SU-DHL-6 (cell line): ENCODE data around the gene TAF1C.

ENCODE experiments used
- H2AFZ ChIP-seq: fragments of 200-600 bp; sonication (generic); 2 replicates; pipeline ENCODE4 v1.6.1; 2014; ENCODE audit warnings: low read depth, mild to moderate bottlenecking, moderate library complexity, mixed read lengths, antibody characterized with exemption, low read length; ENCODE audit not compliant: severe bottlenecking
- H3F3A ChIP-seq: fragments of 200-600 bp; shearing (Covaris generic); 2 replicates; pipeline ENCODE4 v1.6.0; 2016; ENCODE audit warnings: antibody characterized with exemption, mild to moderate bottlenecking; ENCODE audit not compliant: insufficient read depth
- H3K27ac ChIP-seq: fragments of 200-600 bp; sonication (generic); 2 replicates; pipeline ENCODE4 v1.5.1; 2016; ENCODE audit warnings: low read depth, mild to moderate bottlenecking, low read length, moderate library complexity, mixed read lengths
- H3K27me3 ChIP-seq: fragments of 200-600 bp; sonication (generic), shearing (Covaris generic); 2 replicates; pipeline ENCODE4 v1.6.0; 2014; ENCODE audit warnings: mild to moderate bottlenecking, low read length
- H3K36me3 ChIP-seq: fragments of 200-600 bp; sonication (generic); 2 replicates; pipeline ENCODE4 v1.6.1; 2014; ENCODE audit warnings: mild to moderate bottlenecking, low read length, mixed read lengths
- H3K4me2 ChIP-seq: fragments of 300-600, 200-600 bp; shearing (Covaris generic), sonication (generic); 2 replicates; pipeline ENCODE4 v1.6.0; 2014; ENCODE audit warnings: low read length, low read depth, mild to moderate bottlenecking; ENCODE audit not compliant: poor library complexity, severe bottlenecking
- H3K4me3 ChIP-seq: fragments of 200-600 bp; sonication (generic); 2 replicates; pipeline ENCODE4 v1.5.1; 2014; ENCODE audit warnings: antibody characterized with exemption, low read length, mild to moderate bottlenecking, mixed read lengths; ENCODE audit not compliant: insufficient read depth, poor library complexity, severe bottlenecking
- H3K79me2 ChIP-seq: fragments of 200-600 bp; sonication (generic); 2 replicates; pipeline ENCODE4 v1.6.1; 2014; ENCODE audit warnings: mild to moderate bottlenecking, low read length, moderate library complexity; ENCODE audit not compliant: insufficient read depth
- H3K9ac ChIP-seq: fragments of 200-600 bp; sonication (generic); 2 replicates; pipeline ENCODE4 v1.7.0; 2014; ENCODE audit warnings: mild to moderate bottlenecking, low read length
- H3K9me2 ChIP-seq: fragments of 200-600 bp; sonication (generic); replicated peaks from 2 replicates; pipeline ENCODE4 v1.6.1; 2014; ENCODE audit warnings: low read length; ENCODE audit not compliant: insufficient read depth
- H3K9me3 ChIP-seq: fragments of 200-600 bp; sonication (generic); 2 replicates; pipeline ENCODE4 v1.6.1; 2014; ENCODE audit warnings: low read length, mixed read lengths; ENCODE audit not compliant: insufficient read depth
- H4K20me1 ChIP-seq: fragments of 200-600 bp; sonication (generic); 2 replicates; pipeline ENCODE4 v1.6.1; 2014; ENCODE audit warnings: low read depth, mild to moderate bottlenecking, antibody characterized with exemption, low read length, moderate library complexity, mixed read lengths
- EZH2phosphoT487 ChIP-seq: fragments of 200-600 bp; sonication (generic), shearing (Covaris generic); conservative IDR thresholded peaks from 2 replicates; pipeline ENCODE4 v1.6.1; 2018; ENCODE audit warnings: mild to moderate bottlenecking, antibody characterized with exemption, low read length, moderate library complexity, mixed read lengths
- TF ChIP-seq, protein P1 (sequence below): fragments of 200-600 bp; sonication (generic); IDR thresholded peaks from one replicate; pipeline ENCODE4 v1.5.1; 2017; ENCODE audit warnings: antibody characterized with exemption, mild to moderate bottlenecking, low read length, moderate library complexity; ENCODE audit not compliant: insufficient read depth, poor library complexity, severe bottlenecking

TAF1C gene

DNA sequence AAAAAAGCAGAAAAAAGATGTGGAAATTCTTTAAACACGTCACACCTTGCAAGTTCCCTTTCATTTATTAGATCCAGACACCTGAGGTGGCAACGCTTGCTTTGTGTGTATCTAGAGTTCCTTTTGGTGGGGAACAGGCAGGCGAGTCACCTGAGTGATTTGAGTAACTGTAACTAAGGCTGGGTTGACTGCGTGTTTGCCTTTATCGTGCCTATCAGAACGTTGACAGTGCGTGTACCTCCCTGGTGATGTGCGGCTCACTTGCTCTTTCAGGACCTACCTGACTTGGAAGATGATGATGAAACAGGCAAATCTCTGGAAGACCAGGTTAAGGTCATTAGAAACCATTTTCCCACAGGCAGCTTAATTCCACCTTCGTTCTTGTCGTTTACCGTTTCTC, 12.5 kb downstream of the TAF1C start:
- no peaks in the 10 kb centered on the region for H3K9me2 ChIP-seq
- no peaks in the 10 kb centered on the region for H4K20me1 ChIP-seq
- no peak overlapping the region for H3K4me2 ChIP-seq
- TF ChIP-seq, protein P1, sequence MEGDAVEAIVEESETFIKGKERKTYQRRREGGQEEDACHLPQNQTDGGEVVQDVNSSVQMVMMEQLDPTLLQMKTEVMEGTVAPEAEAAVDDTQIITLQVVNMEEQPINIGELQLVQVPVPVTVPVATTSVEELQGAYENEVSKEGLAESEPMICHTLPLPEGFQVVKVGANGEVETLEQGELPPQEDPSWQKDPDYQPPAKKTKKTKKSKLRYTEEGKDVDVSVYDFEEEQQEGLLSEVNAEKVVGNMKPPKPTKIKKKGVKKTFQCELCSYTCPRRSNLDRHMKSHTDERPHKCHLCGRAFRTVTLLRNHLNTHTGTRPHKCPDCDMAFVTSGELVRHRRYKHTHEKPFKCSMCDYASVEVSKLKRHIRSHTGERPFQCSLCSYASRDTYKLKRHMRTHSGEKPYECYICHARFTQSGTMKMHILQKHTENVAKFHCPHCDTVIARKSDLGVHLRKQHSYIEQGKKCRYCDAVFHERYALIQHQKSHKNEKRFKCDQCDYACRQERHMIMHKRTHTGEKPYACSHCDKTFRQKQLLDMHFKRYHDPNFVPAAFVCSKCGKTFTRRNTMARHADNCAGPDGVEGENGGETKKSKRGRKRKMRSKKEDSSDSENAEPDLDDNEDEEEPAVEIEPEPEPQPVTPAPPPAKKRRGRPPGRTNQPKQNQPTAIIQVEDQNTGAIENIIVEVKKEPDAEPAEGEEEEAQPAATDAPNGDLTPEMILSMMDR, result no peak
- TF ChIP-seq EZH2phosphoT487, result no peak
- H3K4me3 ChIP-seq, result no peak overlapping the region
- H3K79me2 ChIP-seq, result no peaks in the 10 kb centered on the region
- H3K9me3 ChIP-seq, result no peaks in the 10 kb centered on the region
- H3K27me3 ChIP-seq, result no peaks in the 10 kb centered on the region
- H3K36me3 ChIP-seq, result no peaks in the 10 kb centered on the region
- no peaks in the 10 kb centered on the region for H3F3A ChIP-seq
- no peak overlapping the region for H2AFZ ChIP-seq
- no peak overlapping the region for H3K27ac ChIP-seq
- H3K9ac ChIP-seq, result no peak overlapping the region

DNA sequence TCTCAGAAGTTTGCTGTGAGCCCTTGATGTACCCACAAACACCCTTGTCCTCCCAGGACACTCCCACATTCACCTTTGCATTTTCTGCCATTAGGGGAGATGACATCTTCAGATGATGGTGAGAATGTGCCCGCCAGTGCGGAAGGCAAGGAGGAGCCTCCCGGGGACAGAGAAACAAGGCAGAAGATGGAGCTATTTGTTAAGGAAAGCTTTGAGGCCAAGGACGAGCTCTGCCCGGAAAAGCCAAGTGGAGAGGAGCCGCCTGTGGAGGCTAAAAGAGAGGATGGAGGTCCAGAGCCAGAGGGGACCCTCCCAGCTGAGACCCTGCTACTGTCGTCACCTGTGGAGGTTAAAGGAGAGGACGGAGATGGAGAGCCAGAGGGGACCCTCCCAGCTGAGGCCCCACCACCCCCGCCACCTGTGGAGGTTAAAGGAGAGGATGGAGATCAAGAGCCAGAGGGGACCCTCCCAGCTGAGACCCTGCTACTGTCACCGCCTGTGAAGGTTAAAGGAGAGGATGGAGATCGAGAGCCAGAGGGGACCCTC, 17.0 kb downstream of the TAF1C start:
- Histone ChIP-seq H3K4me2 (no peak overlapping the region), H4K20me1 (no peaks in the 10 kb centered on the region), H3K79me2 (no peaks in the 10 kb centered on the region), H2AFZ (no peak overlapping the region), H3F3A (no peaks in the 10 kb centered on the region), H3K9me2 (no peaks in the 10 kb centered on the region), H3K27me3 (no peaks in the 10 kb centered on the region), H3K9me3 (no peaks in the 10 kb centered on the region), H3K27ac (no peak overlapping the region), H3K9ac (no peak overlapping the region), H3K4me3 (no peak overlapping the region), H3K36me3 (no peaks in the 10 kb centered on the region)
- no peak for TF ChIP-seq EZH2phosphoT487
- TF ChIP-seq, protein P1, result no peak

DNA sequence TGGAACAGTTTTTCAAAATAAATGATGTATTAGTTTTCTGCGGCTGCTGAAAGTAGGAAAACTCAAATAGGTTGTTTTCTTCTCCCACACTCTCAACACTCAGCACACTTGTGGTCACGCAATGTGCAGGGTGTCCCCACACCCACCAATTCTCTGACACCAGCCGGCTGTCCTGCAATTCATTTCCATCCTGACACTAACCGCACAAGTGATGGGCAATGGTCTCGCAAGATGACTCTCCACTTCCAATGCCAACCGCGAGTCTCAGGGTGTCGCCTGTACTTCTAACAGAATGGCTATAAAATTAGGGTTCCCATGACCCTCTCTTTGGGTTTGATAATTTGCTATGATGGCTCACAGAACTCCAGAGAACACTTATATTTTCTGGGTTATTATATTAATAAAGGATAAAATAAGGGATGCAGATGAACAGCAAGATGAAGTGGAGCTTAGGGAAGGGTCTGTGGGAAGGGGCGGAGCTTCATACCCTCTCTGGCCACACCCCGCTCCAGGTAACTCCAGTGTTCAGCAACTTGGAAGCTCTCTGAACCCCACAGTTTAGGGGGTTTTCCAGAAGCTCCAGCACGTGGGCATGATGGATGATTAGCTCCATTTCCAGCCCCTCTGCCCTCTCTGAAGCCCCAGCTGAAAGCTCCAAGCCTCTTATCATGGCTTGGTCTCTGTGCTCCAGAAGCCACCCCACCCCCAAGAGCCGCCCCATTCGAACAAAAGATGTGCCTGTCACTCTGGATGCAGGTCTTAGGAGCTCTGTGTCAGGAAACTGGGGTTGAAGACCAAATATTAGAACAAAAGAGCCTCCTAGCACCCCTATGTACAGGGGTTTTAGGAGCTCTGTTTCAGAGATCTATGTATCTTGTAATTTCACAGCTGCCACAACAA, 19.8 kb downstream of the TAF1C start:
- H3K4me2 ChIP-seq, result no peak overlapping the region
- H3K36me3 ChIP-seq, result no peaks in the 10 kb centered on the region
- no peaks in the 10 kb centered on the region for H3F3A ChIP-seq
- no peaks in the 10 kb centered on the region for H3K79me2 ChIP-seq
- H3K27me3 ChIP-seq, result no peaks in the 10 kb centered on the region
- no peak overlapping the region for H2AFZ ChIP-seq
- no peaks in the 10 kb centered on the region for H4K20me1 ChIP-seq
- no peaks in the 10 kb centered on the region for H3K9me2 ChIP-seq
- H3K9me3 ChIP-seq, result no peaks in the 10 kb centered on the region
- no peak overlapping the region for H3K9ac ChIP-seq
- no peak for TF ChIP-seq EZH2phosphoT487
- TF ChIP-seq, protein P1, result no peak
- H3K4me3 ChIP-seq, result no peak overlapping the region
- H3K27ac ChIP-seq, result no peak overlapping the region
